GM18499 (cell line): Measurements from ENCODE around the gene SLC12A5.

Experiments used
- ATAC-seq: cut with Tn5 transposase; IDR thresholded peaks from one replicate; pipeline ENCODE4 v1.9.1; 2021; ENCODE audit warnings: moderate number of reproducible peaks; ENCODE audit not compliant: insufficient read depth, unreplicated experiment

The SLC12A5 gene

DNA sequence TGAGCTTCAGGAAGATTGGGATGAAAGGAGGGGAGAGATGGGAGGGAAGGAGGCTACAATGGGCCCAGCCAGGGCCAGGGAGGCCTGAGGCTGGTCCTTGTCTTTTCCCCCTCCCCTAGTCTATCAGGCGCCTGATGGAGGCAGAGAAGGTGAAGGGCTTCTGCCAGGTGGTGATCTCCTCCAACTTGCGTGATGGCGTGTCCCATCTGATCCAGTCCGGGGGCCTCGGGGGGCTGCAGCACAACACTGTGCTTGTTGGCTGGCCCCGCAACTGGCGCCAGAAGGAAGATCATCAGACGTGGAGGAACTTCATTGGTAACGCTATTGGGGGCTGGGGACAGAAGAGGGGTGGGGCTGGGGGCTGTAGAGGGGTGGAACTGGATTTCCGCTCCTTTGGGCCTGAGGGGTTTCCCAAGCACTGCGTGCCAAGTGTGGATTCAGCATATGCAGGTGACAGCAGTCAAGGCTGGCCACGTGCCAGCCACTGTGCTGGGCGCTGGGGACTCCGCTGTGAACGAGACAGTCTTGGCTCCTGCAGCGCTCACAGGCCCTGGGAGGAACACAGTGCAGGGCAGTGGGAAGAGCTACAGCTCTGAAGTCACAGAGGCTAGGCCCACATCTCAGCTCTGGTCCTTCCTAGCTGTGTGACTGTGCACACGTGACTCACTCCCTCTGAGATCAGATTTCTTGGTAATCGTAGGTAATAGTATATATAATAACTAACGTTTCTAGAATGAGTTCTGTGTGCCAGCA, 22.7 kb downstream of the SLC12A5 start:
- ATAC-seq, result no peak

DNA sequence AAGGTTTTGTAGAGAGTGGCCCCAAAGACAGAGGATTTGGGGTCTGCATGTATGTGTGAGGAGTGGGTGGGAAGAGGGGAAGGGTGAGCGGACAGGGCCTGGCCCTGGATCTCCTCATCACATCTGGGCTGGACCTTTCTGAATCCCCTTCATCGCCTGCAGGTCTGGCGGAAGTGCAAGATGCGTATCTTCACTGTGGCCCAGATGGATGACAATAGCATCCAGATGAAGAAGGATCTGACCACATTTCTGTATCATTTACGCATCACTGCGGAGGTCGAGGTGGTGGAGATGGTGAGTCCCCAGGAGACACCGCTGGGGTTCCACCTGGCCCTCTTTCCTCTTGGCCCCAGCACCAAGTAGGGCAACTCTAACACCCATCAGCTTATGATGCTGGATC, 24.4 kb downstream of the SLC12A5 start:
- ATAC-seq, result no peak

DNA sequence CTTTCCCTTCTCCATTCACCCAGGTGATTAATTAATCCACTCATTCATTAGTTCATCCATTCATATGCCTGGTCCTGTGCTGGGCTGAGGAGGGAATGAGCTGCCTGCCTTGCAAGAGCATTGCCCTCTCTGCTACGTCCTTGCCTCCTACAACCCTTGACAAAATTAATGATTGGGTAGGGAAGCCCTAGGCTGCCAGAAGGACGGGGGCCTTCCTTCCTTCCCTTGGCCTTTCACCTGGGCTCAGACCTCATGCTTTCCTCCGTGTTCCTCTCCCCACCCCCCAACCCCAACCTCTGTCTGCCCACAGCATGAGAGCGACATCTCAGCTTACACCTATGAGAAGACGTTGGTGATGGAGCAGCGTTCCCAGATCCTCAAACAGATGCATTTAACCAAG, 25.6 kb downstream of the SLC12A5 start:
- no peak for ATAC-seq

DNA sequence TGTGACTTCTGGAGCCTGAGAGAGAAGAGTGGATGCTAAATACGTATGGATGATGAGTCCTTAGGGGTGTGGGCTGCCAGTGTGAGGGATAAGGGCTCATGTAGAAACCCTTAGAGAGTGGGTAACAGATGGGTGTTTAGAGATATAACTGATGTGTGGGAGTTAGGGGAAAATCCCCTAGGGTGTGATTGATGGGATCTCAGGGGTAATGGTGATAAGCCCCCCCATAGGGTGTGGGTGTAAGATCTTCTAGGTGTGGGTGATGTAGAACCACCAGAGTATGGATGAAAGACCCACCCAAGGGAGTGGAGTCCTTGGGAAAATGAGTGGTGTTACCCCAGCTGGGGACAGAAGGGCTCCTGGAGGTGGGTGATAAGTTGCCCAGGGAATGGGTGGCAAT, 26.3 kb downstream of the SLC12A5 start:
- no peak for ATAC-seq

DNA sequence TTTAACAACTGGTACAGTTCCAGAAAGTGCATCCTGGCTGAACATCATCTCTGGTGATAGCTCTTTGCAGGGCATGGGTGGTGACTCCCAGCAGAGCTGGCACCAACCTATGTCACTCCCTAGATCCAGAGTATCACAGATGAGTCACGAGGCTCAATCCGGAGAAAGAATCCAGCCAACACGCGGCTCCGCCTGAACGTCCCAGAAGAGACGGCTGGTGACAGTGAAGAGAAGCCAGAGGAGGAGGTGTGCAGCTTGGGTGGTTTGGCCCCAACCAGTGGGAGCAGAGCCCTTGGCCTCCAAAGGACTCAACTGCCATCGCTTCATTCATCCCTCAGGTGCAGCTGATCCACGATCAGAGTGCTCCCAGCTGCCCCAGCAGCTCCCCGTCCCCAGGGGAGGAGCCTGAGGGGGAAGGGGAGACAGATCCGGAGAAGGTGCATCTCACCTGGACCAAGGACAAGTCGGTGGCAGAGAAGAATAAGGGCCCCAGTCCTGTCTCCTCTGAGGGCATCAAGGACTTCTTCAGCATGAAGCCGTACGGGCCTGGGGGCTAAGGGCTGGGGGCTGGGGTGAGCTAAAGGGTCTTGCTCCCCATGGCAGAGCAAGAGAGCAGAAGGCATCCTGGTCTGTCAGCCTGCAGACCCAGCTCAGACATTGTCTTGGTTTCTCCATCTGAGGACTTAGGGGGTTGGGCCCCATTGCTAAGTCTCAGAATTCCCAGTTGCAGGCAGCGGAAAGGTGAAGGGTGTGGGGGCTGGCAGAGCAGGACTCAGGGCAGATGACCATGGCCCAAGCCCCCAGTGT, 27.2 kb downstream of the SLC12A5 start:
- ATAC-seq, result no peak

DNA sequence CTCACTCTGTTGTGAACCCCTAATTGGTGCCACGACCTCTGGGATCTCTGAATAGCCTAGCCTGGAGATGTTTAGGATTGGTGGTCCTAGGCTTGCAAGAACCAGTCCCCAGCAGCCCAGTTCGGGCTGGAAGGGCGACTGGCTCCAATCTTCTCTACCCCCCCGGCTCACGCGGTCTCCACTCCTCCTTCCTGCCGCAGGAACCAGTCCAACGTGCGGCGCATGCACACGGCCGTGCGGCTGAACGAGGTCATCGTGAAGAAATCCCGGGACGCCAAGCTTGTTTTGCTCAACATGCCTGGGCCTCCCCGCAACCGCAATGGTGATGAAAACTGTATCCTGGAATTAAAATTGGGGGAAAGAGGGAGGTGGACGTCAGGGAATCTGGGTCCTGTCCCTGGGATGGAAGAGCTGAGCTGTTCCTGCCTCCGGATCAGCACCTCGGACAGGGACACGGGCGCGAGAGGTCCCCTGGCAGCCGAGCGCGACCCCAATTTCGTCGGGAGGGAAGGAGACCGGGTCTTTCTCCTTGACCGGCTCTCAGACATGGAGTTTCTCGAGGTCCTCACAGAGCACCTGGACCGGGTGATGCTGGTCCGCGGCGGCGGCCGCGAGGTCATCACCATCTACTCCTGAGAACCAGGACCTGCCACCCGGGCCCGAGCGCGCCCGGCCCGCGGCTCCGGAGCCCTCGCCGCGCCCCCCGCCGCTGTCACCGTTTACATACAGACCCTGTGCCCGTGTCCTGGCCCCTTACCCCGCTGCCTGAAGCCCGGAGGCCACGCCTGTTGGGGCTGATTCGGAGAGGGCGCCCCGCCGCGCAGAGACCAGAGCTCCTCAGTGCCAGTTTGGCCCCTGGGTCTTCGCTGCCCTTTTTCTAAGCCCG, 28.2 kb downstream of the SLC12A5 start:
- no peak for ATAC-seq

DNA sequence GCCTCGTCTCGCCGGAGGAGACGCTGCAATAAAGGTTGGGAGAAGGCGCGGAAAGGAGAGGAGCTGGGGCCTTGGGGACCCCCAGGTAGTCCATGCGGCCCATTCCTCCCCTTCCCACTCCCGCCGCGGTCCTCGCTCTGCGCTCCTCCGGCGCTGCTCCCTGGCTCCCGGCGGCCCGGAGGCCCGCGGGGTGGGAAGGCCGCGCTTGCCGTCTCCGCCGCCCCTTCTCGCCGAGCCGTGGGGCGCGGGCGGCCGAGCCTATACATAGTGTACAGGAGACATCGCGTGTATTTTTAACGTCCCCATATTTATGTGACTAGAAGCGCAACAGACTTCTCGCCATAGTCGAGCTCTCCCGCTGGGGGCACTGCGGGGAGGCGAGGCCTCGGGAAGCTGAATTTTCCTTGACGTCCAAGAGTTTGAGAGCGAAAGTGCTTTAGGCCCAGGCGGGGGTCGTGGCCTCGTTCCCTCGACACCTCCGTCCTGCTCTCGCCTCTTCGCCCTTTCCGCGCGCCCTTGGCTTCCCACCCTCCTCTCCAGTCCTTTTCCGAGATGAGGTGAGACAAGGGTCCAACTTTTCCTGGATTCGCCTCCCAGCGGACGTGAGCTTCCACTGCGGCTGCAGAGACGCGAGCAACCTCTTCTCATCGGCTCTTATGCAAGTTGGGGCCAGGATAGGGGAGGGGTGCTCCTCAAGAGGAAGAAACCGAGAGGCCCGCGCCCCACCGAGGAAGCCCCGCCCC, 29.0 kb downstream of the SLC12A5 start:
- no peak for ATAC-seq

DNA sequence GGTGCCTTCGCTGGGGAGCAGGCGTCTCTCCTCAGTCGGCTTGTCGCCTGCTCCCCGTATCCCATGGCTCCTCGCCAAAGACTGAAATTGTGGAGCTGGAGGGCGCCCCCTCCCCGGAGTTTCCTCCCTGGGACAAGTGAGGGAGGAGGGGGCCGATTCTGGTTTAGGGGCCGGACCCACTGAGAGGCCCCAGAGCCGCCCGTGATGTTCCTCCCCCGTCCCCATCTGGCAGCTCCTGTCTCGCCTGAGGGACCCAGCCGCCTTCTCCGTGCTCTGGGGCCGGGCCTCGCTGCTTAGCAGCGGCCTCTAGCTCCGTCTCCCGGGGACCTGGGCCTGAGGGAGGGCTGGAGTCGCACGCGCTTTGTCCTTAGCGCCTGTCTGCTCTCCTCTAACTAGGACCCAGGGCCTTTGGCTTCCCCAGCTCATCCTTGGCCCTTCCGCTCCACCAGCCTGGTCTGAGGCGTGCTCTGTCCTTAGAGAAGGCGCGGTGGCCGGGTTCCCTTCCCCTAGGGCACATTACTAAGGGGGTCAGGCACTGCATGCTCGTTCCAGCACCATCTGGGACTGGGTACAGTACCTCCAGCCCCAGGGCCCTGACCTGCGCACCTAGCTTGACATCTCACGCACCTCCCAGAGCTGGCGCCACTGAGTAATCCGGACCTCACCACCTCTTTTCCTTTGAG, 29.7 kb downstream of the SLC12A5 start:
- ATAC-seq, result no peak

DNA sequence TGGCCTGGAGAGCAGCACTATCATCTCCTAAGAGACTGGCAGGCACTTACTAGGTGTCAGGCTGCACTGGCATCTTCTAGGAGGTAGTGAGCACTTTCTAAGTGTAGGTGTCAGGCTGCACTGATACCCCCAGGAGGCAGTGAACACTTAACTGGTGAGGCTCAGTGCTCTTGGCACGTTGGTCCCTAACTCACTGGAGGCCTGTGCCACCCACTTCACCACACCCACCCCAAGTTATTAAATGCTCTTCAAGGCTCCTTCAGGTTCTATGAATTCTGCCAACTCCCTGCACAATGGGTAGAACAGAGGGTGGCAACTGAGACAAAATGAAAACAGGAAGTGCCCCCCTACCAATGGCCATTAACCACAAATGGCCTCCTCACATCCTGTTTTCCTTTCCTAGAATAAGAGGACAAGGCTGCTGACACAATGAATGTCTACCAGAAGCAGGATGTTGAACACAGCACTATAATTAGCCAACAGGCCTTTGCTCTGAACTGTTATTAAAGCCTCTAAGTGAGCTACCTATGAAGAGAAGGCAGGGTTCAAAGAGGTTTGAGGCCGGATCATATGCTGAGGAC, 31.4 kb downstream of the SLC12A5 start:
- no peak for ATAC-seq

DNA sequence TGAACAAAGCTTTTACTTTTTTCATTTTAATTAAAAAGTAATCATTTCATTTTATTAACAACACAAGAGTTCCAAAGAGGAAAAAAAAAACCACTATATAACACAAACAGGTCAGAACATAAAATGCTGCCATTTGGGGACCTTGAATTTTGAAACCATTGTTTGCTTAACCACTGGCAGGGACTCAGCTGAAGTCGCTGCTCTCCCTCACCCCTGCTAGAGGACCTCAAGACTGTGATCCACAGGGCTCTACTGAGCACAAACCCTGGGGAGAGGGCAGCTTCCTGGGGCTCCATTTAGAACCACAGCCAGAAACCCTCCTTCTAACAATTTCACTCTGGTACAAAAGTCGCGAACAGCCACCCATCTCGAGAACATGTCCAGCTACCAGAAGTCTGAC, 32.0 kb downstream of the SLC12A5 start:
- ATAC-seq, result no peak

DNA sequence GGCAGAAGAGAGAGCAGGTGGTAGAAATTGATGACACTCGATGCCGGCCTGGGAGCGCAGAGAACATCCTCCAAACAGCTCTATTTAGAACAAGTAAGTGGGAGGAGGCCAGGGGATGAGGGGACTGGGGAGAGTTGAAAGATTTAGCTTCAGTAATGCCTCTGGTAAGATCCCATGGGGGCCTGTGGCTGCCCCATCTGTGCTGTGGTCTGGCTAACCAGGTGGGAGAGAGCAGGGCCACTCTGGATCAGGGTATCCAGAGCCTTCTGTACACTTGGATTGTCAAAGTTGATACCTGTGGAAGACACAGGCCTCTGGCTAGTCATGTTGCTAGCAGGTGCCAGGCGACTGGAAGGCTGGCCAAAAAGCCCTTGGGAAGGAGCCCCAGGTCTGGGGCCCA, 33.1 kb downstream of the SLC12A5 start:
- ATAC-seq, result no peak

DNA sequence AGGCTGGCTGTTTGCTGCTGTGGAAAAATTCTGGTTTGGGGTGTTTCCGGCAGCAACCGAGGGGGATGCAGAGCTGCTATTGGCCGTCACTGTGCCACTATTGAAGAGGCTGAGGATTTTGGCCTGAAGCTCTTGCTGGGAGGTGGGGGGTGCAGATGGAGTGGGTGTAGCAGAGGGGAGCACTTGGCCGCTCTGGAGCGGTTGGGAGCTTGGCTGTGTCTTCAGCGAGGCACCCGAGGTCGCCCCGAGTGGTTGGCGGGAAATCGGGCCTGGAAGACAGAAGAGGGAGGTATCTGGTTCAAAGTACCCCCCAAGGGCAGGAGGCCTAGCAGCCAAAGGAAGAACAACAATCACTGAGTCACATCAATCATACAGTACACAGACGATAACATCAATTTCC, 33.6 kb downstream of the SLC12A5 start:
- no peak for ATAC-seq

DNA sequence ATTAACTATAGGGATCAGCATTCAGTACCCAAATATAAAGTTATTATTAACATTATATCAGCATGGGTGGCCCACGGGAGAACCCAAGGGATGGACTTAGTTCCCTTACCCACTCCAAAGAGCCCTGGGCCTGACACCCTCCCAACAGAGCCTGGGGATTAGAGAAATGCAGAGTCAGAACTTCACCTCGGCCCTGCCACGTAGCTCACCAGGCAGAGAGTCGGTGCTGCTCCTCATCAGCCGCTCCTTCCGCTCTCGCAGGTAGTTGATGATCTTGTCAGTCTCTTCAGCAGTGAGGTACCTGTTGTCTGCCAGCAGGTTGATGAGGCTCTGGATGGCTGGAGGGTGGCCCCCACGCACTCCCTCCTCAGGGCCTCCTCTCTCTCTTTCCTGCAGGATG, 34.1 kb downstream of the SLC12A5 start:
- no peak for ATAC-seq

DNA sequence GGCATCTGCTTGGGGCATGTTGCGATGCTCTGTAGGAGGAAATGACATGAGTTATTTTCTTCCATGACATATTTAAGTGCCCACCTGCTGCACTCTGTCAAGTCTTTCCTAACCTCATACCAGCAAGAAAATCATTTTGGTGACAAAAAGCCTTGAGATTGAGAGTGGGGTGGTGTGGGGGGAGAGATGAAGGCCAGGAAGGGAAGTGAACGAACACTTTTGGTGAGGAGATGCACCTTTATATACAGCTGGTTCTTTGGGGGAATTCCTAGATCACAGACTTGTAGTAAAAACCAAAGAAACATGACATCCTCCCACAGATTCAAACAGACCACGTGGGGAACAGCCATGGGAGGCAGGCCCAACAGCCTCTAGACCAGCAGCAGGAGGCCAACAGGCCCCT, 34.6 kb downstream of the SLC12A5 start:
- no peak for ATAC-seq

DNA sequence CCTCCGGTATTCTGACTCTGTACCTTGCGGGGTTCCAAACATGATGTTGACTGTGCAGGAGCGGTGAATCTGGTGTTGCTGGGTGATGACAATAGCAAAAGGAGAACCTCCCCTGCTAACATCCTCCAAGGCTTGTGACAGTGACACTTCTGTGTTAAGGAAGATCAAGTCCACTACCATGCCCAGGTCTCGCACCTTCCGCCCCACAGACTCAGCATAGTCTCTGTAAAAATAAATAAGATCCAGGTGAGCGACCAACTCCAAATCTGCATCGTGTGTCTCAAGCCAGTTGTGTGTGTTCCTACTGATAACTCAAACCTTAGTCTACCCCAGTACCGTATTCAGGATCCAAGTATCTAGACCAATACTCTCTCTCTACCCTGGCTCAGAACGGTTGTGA, 36.0 kb downstream of the SLC12A5 start:
- ATAC-seq, result no peak

DNA sequence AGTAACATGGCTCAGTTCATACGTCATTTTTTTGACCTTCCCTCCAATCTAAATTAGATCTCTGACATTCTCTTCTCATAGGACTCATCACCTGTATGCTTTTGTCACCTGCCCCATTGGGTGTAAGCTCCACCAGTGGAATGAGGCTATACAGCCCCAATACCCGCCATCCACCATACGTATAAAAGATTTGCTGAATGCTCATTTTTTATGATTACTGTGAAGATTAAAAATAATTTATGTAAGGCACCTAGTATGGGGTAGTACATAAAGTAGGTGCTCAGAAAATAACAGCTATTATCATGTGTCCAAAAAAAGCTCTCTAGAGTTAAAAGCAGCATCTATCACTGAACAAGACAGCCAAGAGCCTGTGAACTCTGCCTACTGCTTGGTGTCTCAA, 36.7 kb downstream of the SLC12A5 start:
- no peak for ATAC-seq

DNA sequence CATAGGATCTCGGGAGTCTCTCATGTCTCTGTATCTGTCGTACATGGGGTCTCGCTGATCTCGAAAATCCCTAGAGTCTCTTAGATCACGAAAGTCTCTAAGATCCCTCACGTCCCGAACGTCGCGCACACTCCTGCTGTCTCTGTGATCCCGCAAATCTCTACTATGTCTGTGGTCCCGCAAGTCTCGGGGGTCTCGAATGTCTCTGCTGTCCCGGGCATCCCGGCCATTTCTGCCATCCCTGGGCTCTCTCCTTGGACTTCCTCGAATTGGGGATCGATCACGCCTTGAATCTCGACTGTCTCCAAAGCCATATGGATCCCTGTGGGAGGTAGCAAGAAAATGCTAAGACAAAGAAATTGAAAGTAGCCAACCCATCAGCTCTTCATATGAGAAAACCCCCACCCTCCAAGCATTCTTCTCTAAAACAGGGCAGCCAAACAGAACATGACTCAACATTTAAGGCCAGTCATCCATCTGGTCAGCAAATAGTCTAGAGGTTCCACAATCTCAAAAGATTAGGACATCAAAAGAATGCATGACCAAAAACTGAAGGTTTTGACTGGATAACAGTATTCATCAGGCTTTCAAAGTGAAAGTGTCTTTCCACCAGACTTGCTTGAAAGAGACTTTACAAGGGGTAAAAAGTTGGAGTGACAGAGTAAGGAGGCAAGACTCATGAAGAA, 41.3 kb downstream of the SLC12A5 start:
- no peak for ATAC-seq

DNA sequence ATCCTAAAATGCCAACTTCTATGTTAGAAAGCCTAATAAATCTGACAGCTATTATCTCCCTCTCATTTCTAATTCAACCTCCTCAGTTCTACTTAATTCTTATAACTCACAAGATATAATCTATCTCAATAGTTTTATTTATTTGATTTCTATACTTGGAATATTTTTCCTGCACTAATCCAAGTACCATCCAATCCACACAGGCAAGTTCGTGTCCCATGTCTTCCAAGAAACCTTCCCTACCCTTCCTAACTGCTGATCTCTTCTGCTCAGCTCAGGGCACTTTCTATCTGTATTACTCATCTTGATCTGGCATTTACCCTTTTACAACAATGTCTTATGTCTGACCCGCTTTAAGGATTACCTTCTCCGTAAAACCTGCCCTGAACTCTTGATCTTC, 42.6 kb downstream of the SLC12A5 start:
- ATAC-seq, result no peak

DNA sequence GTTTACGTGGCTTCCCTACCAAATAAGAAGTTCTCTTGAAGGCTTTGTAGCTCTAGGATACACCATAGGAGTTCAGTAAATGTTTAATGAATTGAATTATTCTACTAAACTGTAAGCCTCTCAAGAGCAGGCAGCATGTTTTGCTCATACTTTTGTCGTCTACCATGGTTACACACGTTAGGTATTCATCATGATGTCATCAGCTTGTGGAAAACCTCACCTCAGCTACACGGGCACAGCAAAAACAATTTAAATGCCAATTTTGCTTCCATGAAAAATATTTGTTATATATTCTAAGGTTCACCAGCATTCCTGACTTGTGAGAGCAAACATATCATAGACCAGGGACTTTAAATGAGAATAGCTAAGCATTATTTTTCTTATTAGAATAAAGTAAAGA, 44.0 kb downstream of the SLC12A5 start:
- ATAC-seq, result no peak
